Fibroblast of skin of scalp (primary cell): ENCODE measurements around the gene POLE.
A peak's percentile ranks its signal among the peaks of the same experiment; 100 is the strongest.

ENCODE experiments used
- DNase-seq: peaks from one replicate; pipeline ENCODE4 v3.0.0-alpha.2; 2013

Gene POLE

GRCh38 chr12:132593938-132594358 lies 93.2 kb downstream of the POLE start:
- peak; percentile 83 for DNase-seq

GRCh38 chr12:132593521-132593920 lies 93.6 kb downstream of the POLE start:
- no peak for DNase-seq

- DNase-seq, result no peak
Measured at GRCh38 chr12:132593071-132593470, 94.1 kb downstream of the POLE start.

- DNase-seq, result no peak
Measured at GRCh38 chr12:132592282-132592970, 94.7 kb downstream of the POLE start.

GRCh38 chr12:132591107-132591935 lies 95.8 kb downstream of the POLE start:
- no peak for DNase-seq

- no peak for DNase-seq
Measured at GRCh38 chr12:132588821-132589669, 98.1 kb downstream of the POLE start.

- no peak for DNase-seq
Measured at GRCh38 chr12:132588319-132588718, 98.8 kb downstream of the POLE start.

- DNase-seq, result no peak
Measured at GRCh38 chr12:132587781-132588180, 99.4 kb downstream of the POLE start.

- no peak for DNase-seq
Measured at GRCh38 chr12:132586929-132587328, 100.2 kb downstream of the POLE start.

GRCh38 chr12:132585177-132585576 lies 102.0 kb downstream of the POLE start:
- DNase-seq, result no peak

- no peak for DNase-seq
Measured at GRCh38 chr12:132584429-132584828, 102.7 kb downstream of the POLE start.

GRCh38 chr12:132583736-132584135 lies 103.4 kb downstream of the POLE start:
- DNase-seq, result no peak

GRCh38 chr12:132583411-132583710 lies 103.8 kb downstream of the POLE start:
- no peak for DNase-seq

- no peak for DNase-seq
Measured at GRCh38 chr12:132582582-132583410, 104.3 kb downstream of the POLE start.

- DNase-seq, result no peak
Measured at GRCh38 chr12:132582058-132582420, 105.1 kb downstream of the POLE start.

- DNase-seq, result no peak
Measured at GRCh38 chr12:132581348-132582057, 105.6 kb downstream of the POLE start.

GRCh38 chr12:132580701-132581292 lies 106.3 kb downstream of the POLE start:
- no peak for DNase-seq

GRCh38 chr12:132579744-132580143 lies 107.4 kb downstream of the POLE start:
- DNase-seq, result no peak

GRCh38 chr12:132578826-132579225 lies 108.3 kb downstream of the POLE start:
- DNase-seq, result no peak

- DNase-seq, result no peak
Measured at GRCh38 chr12:132578118-132578517, 109.0 kb downstream of the POLE start.

- no peak for DNase-seq
Measured at GRCh38 chr12:132577191-132577920, 109.8 kb downstream of the POLE start.
